ENCODE data around the gene AHRR.
A peak's percentile ranks its signal among the peaks of the same experiment; 100 is the strongest.
"Not testable (repeated sequence)": the region's sequence is repeated elsewhere in the genome, so short reads cannot be mapped to it uniquely, and the experiment has no call there.

The AHRR gene

GRCh38 chr5:378976-379742 is 57.6 kb downstream of the AHRR start:
- no peak for DNase-seq (ENCODE audit: low spot score)

- DNase-seq (ENCODE audit: low spot score), result no peak
These were observed 59.3 kb downstream of the AHRR start for GRCh38 chr5:380701-381309.

DNA sequence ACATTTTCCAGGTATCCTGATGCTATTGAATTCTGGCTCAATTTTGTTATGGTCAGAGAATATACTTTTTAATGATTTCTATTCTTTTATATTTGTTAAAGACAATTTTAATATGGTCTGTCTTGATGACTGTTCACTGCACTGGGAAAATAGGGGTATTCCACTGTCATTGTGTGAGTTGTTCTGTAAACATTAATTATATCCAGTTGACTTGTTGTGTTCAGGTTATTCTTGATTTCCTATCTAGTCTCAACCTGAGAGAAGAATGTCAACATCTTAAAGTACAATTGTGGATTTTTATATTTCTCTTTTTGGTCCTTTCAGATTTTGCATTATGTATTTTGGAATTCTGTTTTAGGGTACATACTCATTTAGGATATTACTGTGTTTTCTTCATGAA is 61.6 kb downstream of the AHRR start:
- no peak for DNase-seq (ENCODE audit: low spot score)

- DNase-seq (ENCODE audit: low spot score), result no peak
These were observed 62.1 kb downstream of the AHRR start for GRCh38 chr5:383621-384020.

DNA sequence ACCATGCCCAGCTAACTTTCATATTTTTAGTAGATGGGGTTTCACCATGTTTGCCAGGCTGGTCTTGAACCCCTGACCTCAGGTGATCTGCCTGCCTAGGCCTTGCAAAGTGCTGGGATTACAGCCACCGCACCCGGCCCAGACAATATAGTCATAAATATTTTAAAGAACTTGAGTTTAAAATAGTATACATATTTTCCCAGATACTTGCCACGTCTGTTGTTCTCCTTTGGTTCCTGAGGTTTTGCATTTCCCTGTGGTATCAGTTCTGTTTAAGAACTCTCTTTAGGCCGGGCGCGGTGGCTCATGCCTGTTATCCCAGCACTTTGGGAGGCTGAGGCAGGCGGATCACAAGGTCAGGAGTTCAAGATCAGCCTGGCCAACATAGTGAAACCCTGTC is 63.1 kb downstream of the AHRR start:
- not testable (repeated sequence) for DNase-seq (ENCODE audit: low spot score)

DNA sequence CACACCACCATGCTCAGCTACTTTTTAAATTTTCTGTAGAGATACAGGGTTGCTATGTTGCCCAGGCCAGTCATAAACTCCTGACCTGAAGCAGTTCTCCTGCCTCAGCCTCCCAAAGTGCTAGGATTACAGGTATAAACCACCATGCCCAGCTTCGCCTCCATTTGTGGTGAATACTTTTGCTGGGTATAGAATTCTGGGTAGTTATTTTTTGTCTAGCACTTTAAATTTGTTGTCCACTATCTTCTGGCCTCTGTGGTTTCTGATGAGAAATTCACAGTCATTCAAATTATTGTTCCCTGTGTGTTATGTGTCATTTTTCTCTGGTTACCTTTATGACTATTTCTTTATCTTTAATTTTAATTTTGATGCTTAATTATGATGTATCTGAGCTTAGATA is 63.8 kb downstream of the AHRR start:
- DNase-seq (ENCODE audit: low spot score), result no peak

DNA sequence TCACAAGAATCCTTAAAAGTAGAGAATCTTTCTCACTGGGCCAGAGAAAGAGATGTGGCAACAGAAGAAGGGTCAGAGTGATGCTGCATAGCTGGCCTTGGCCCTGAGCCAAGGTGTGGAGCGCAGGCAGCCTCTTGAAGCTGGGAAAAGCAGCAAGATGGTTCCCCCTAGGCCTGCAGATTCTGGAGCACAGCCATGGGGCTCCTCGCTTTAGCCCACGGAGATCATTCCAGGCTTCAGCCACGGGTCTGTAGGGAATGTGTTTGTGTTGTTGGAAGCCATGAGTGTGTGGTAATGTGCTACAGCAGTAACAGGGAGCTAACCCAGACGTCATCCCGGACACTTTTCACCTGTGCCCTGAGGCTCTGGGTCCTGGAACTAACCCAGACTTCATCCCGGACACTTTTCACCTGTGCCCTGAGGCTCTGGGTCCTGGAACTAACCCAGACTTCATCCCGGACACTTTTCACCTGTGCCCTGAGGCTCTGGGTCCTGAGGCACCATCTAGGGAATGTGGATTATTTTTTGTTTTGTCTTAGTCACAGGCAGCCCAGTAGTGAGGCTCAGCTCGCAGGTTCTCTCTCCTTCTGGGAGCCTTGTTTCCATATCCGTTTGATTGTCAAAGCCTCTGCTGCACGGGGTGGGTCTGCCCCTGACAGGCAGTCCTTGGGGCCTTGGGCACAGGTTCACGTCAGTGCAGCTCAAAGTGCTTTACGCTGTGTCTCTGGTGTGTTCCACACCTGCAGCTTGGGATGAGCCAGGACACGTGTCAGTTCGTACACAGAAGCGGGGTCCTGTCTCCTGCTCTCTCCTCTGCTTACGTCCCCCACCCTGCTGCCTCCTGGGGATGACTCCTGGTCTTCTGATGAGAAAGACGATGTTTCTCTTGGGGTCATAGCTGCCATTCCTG is 65.2 kb downstream of the AHRR start:
- no peak for DNase-seq (ENCODE audit: low spot score)

DNA sequence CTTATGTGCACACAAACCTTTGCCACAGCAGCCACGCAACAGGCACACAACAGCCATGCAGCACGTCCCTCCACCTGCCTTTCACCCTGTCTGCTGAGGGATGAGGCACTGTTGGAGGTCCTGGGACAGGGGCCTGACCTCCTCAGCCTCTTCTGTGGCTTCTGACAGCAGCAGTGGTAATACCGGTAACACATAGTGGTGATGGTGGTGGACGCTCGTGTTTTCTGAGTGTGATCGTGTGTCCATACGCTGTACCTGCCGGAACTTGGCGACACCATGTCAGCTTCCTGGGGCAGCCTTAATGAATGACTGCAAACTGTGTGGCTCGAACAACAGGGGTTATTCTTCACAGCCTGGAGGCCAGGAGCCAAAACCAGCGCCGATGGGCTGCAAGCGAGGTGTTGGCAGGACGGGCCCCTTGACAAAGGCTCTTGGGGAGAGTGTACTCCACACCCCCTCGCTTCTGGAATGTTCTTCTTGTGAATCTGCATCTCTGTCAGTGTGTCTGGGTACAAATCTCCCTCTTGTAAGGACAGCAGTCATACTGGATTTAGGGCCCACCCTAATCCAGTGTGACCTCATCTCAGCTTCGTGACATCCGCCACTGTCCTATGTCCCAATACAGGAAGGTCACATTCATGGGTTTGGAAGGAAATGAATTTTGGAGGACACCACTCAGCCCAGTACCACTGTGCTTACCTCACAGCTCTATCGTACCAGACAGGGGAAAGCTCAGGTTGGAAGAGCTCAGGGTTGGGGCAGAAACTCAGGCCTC is 66.2 kb downstream of the AHRR start:
- no peak for DNase-seq (ENCODE audit: low spot score)

GRCh38 chr5:388266-389196 is 67.0 kb downstream of the AHRR start:
- no peak for DNase-seq (ENCODE audit: low spot score)

- DNase-seq (ENCODE audit: low spot score), result no peak
These were observed 67.8 kb downstream of the AHRR start for GRCh38 chr5:389197-389821.

DNA sequence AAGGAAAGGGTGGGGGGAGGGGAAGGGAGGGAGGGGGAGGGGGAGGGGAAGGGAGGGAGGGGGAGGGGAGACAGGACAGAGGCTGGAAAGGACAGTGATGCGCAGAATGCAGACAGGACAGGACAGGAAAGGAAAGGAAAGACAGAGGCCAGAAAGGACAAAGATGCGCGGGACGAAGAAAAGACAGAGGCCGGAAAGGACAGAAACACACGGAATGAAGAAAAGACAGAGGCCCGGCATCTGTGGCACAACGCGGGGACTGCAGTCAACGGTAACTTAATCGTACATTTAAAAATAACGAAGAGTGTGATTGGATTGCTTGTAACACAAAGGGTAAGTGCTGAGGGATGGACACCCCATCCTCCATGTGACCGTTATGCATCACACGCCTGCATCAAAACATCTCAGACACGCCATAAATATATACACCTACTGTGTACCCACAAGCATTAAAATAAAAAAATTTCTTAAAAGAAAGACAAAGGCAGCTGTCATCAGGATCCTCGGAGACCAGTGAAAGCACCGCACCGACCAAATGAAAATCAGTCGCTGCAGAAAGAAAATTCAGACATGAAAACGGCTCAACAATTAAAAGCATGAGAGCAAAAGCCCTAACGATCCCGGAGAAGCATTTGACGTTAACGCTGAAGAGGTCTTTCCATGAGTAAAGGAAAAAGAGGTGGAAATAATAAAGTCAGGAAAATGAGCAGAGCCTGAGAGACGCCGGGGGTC is 68.5 kb downstream of the AHRR start:
- DNase-seq (ENCODE audit: low spot score), result no peak

- no peak for DNase-seq (ENCODE audit: low spot score)
These were observed 69.3 kb downstream of the AHRR start for GRCh38 chr5:390623-391491.

GRCh38 chr5:392431-392988 is 71.0 kb downstream of the AHRR start:
- DNase-seq (ENCODE audit: low spot score), result no peak

GRCh38 chr5:393846-394275 is 72.3 kb downstream of the AHRR start:
- DNase-seq (ENCODE audit: low spot score), result peak; percentile 56

- no peak for DNase-seq (ENCODE audit: low spot score)
These were observed 73.2 kb downstream of the AHRR start for GRCh38 chr5:394671-395155.

GRCh38 chr5:395156-395920 is 73.8 kb downstream of the AHRR start:
- peak; percentile 89 for DNase-seq (ENCODE audit: low spot score)

- DNase-seq (ENCODE audit: low spot score), result no peak
These were observed 74.5 kb downstream of the AHRR start for GRCh38 chr5:395921-396530.
